HepG2 (cell line): Measurements from ENCODE around the gene ZFAND2B. TPM values are rescaled to one million over a fixed set of nuclear protein-coding genes. Genes with fewer than 3 reads are reported as not detected.

ENCODE experiments used
- FOXK2 ChIP-seq: fragments of 450-650 bp; IDR thresholded peaks from 2 replicates; pipeline ENCODE4 v1.6.1; 2016
- GATA4 ChIP-seq: sonication (generic); IDR thresholded peaks from 2 replicates; pipeline ENCODE4 v1.6.1; 2016; ENCODE audit warnings: antibody characterized with exemption, low read depth, borderline replicate concordance
- IRF2 ChIP-seq: IDR thresholded peaks from 2 replicates; pipeline ENCODE4 v1.6.1; 2018; ENCODE audit warnings: missing genetic modification reagents, missing compliant biosample characterization
- KAT8 ChIP-seq: IDR thresholded peaks from 2 replicates; pipeline ENCODE4 v1.6.1; 2016; ENCODE audit warnings: missing genetic modification reagents, missing compliant biosample characterization
- PAXIP1 ChIP-seq: sonication (generic); formaldehyde crosslinking; conservative IDR thresholded peaks from 2 replicates; pipeline ENCODE4 v1.4.0; 2020; ENCODE audit warnings: mild to moderate bottlenecking, missing genetic modification reagents, moderate library complexity
- RBM22 ChIP-seq: fragments of 200-400 bp; formaldehyde crosslinking; optimal IDR thresholded peaks from 2 replicates; pipeline ENCODE3; 2017; ENCODE audit warnings: mild to moderate bottlenecking, low read length, moderate library complexity
- SOX5 ChIP-seq: IDR thresholded peaks from 2 replicates; pipeline ENCODE4 v1.6.1; 2016; ENCODE audit warnings: borderline replicate concordance
- SP5 ChIP-seq: IDR thresholded peaks from 2 replicates; pipeline ENCODE4 v1.6.1; 2016; ENCODE audit warnings: low read depth, borderline replicate concordance
- TFDP2 ChIP-seq: sonication (generic); formaldehyde crosslinking; IDR thresholded peaks from 2 replicates; pipeline ENCODE4 v1.4.0; 2020; ENCODE audit warnings: missing genetic modification reagents
- THRA ChIP-seq: sonication (generic); formaldehyde crosslinking; IDR thresholded peaks from 2 replicates; pipeline ENCODE4 v1.4.0; 2020; ENCODE audit warnings: missing genetic modification reagents, borderline replicate concordance
- TP53 ChIP-seq: sonication (generic); formaldehyde crosslinking; conservative IDR thresholded peaks from 2 replicates; pipeline ENCODE4 v1.4.0; 2020; ENCODE audit warnings: missing genetic modification reagents
- ZBTB34 ChIP-seq: sonication (generic); formaldehyde crosslinking; IDR thresholded peaks from 2 replicates; pipeline ENCODE4 v1.8.0; 2022; ENCODE audit warnings: mild to moderate bottlenecking, missing genetic modification reagents
- ZNF543 ChIP-seq: sonication (generic); formaldehyde crosslinking; IDR thresholded peaks from 2 replicates; pipeline ENCODE4 v1.4.0; 2020; ENCODE audit warnings: mild to moderate bottlenecking, missing genetic modification reagents
- ZNF766 ChIP-seq: sonication (generic); formaldehyde crosslinking; IDR thresholded peaks from 2 replicates; pipeline ENCODE4 v1.5.0; 2020; ENCODE audit warnings: missing genetic modification reagents, borderline replicate concordance
- ZNF773 ChIP-seq: sonication (generic); formaldehyde crosslinking; IDR thresholded peaks from 2 replicates; pipeline ENCODE4 v1.4.0; 2020; ENCODE audit warnings: missing genetic modification reagents, borderline replicate concordance
- polyA plus RNA-seq, 8 experiments: library from polyadenylated mRNA; depleted of rRNA in 3 of 8; stranded (reverse) in 7 of 8; unstranded in 1 of 8; fragments of >200 nt; fragmentation: Illumina TruSeq in 4 of 8; extraction: Trizol in 4 of 8; gene quantifications; 2 replicates each; pipeline versions ENCODE4 v1.2.1 to v1.2.3, GENCODE V29; 2011 to 2016; ENCODE audit warnings: low read depth in 4 of 8, missing spikeins in 1 of 8, mixed read lengths in 1 of 8; ENCODE audit not compliant: insufficient read depth in 1 of 8
- total RNA-seq, 5 experiments: library from RNA; depleted of rRNA; stranded (reverse); fragments of >200 nt; fragmentation: Illumina TruSeq; extraction: Trizol; gene quantifications; 2 replicates each; pipeline ENCODE4 v1.2.3, GENCODE V29; 2016; ENCODE audit warnings: low read depth in 1 of 5
- TF ChIP-seq, protein P1 (sequence below): sonication (generic); formaldehyde crosslinking; IDR thresholded peaks from 2 replicates; pipeline ENCODE4 v1.4.0; 2020; ENCODE audit warnings: missing genetic modification reagents
- TF ChIP-seq, protein P2 (sequence below): sonication (generic); formaldehyde crosslinking; IDR thresholded peaks from 2 replicates; pipeline ENCODE4 v1.4.0; 2020; ENCODE audit warnings: low read depth, mild to moderate bottlenecking, missing genetic modification reagents

The ZFAND2B gene
- total and polyA plus RNA-seq, 2 of the 13 experiments (the other 11 are each of a cell fraction or from before 2014, with no cell fraction given), result 53.3 to 115 TPM

GRCh38 chr2:219253753-219254589 is 47.4 kb downstream of the ZFAND2B start, which contains the start of gene TUBA4A (continued):
- 0 out of 2 replicates have a peak, but pooled peaks have one; percentile 47 for TF ChIP-seq ZNF543 (CRISPR knock-in tag)
- no peak for TF ChIP-seq TP53 (CRISPR knock-in tag)
- peak; percentile 19; the same call in 1 of the 2 replicates for TF ChIP-seq KAT8 (CRISPR knock-in tag)
- 0 out of 2 replicates have a peak, but pooled peaks have one; percentile 51 for TF ChIP-seq ZBTB34 (CRISPR knock-in tag)
- no peak for TF ChIP-seq SOX5
- TF ChIP-seq SP5 (CRISPR knock-in tag), result peak; percentile 62; the same call in 1 of the 2 replicates
- TF ChIP-seq ZNF773, result 0 out of 2 replicates have a peak, but pooled peaks have one; percentile 60
- TF ChIP-seq FOXK2, result no peak
- TF ChIP-seq IRF2 (CRISPR knock-in tag), result peak; percentile 34; the same call in 1 of the 2 replicates
- no peak for TF ChIP-seq RBM22
- TF ChIP-seq THRA (CRISPR knock-in tag), result no peak
- TF ChIP-seq, protein P1, sequence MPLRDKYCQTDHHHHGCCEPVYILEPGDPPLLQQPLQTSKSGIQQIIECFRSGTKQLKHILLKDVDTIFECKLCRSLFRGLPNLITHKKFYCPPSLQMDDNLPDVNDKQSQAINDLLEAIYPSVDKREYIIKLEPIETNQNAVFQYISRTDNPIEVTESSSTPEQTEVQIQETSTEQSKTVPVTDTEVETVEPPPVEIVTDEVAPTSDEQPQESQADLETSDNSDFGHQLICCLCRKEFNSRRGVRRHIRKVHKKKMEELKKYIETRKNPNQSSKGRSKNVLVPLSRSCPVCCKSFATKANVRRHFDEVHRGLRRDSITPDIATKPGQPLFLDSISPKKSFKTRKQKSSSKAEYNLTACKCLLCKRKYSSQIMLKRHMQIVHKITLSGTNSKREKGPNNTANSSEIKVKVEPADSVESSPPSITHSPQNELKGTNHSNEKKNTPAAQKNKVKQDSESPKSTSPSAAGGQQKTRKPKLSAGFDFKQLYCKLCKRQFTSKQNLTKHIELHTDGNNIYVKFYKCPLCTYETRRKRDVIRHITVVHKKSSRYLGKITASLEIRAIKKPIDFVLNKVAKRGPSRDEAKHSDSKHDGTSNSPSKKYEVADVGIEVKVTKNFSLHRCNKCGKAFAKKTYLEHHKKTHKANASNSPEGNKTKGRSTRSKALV (CRISPR knock-in tag), result peak; percentile 76
- TF ChIP-seq ZNF766, result 0 out of 2 replicates have a peak, but pooled peaks have one; percentile 68
- TF ChIP-seq GATA4, result no peak
- peak; percentile 23; the same call in 1 of the 2 replicates for TF ChIP-seq TFDP2 (CRISPR knock-in tag)
- TF ChIP-seq, protein P2, sequence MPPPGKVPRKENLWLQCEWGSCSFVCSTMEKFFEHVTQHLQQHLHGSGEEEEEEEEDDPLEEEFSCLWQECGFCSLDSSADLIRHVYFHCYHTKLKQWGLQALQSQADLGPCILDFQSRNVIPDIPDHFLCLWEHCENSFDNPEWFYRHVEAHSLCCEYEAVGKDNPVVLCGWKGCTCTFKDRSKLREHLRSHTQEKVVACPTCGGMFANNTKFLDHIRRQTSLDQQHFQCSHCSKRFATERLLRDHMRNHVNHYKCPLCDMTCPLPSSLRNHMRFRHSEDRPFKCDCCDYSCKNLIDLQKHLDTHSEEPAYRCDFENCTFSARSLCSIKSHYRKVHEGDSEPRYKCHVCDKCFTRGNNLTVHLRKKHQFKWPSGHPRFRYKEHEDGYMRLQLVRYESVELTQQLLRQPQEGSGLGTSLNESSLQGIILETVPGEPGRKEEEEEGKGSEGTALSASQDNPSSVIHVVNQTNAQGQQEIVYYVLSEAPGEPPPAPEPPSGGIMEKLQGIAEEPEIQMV (CRISPR knock-in tag), result 0 out of 2 replicates have a peak, but pooled peaks have one; percentile 67
- TF ChIP-seq PAXIP1, result peak; percentile 47
